MM.1S (cell line): ENCODE measurements around the gene TOR1AIP2.

Source experiments
- DNase-seq: peaks from one replicate; pipeline ENCODE4 v3.0.0-alpha.2; 2015
- H2AFZ ChIP-seq: fragments of 300-600 bp; sonication (generic); 2 replicates; pipeline ENCODE4 v1.6.0; 2016; ENCODE audit warnings: antibody characterized with exemption, low read length
- H3F3A ChIP-seq: fragments of 300-600 bp; sonication (generic); 2 replicates; pipeline ENCODE4 v1.6.1; 2016; ENCODE audit warnings: mild to moderate bottlenecking, antibody characterized with exemption, low read length, moderate library complexity, mixed read lengths; ENCODE audit not compliant: insufficient read depth
- H3K27ac ChIP-seq: fragments of 300-600 bp; sonication (generic); 2 replicates; pipeline ENCODE4 v1.5.1; 2016; ENCODE audit warnings: mild to moderate bottlenecking, low read length
- H3K27me3 ChIP-seq: fragments of 300-600 bp; sonication (generic); replicated peaks from 2 replicates; pipeline ENCODE4 v1.6.0; 2016; ENCODE audit warnings: low read length; ENCODE audit not compliant: insufficient read depth
- H3K36me3 ChIP-seq: fragments of 300-600 bp; sonication (generic); replicated peaks from 2 replicates; pipeline ENCODE4 v1.6.1; 2016; ENCODE audit warnings: mild to moderate bottlenecking, low read length, mixed read lengths; ENCODE audit not compliant: insufficient read depth
- H3K4me1 ChIP-seq: fragments of 300-600 bp; sonication (generic); 2 replicates; pipeline ENCODE4 v1.6.1; 2016; ENCODE audit warnings: low read length, mixed read lengths
- H3K4me2 ChIP-seq: fragments of 300-600 bp; sonication (generic); 2 replicates; pipeline ENCODE4 v1.6.0; 2016; ENCODE audit warnings: low read depth, low read length
- H3K4me3 ChIP-seq: fragments of 300-600 bp; sonication (generic); 2 replicates; pipeline ENCODE4 v1.5.1; 2016; ENCODE audit warnings: low read length, mixed read lengths
- H3K79me2 ChIP-seq: fragments of 300-600 bp; sonication (generic); 2 replicates; pipeline ENCODE4 v1.6.1; 2016; ENCODE audit warnings: mixed run types, low read length, mixed read lengths
- H3K9ac ChIP-seq: fragments of 300-600 bp; sonication (generic); 2 replicates; pipeline ENCODE4 v1.6.1; 2016; ENCODE audit warnings: low read length, mixed read lengths
- H3K9me2 ChIP-seq: fragments of 300-600 bp; sonication (generic); replicated peaks from 2 replicates; pipeline ENCODE4 v1.6.1; 2016; ENCODE audit warnings: mild to moderate bottlenecking, low read length, mixed read lengths; ENCODE audit not compliant: insufficient read depth
- H3K9me3 ChIP-seq: fragments of 300-600 bp; sonication (generic); replicated peaks from 2 replicates; pipeline ENCODE4 v1.6.1; 2016; ENCODE audit warnings: mild to moderate bottlenecking, low read length, mixed read lengths; ENCODE audit not compliant: insufficient read depth
- H4K20me1 ChIP-seq: fragments of 300-600 bp; sonication (generic); 2 replicates; pipeline ENCODE4 v1.6.1; 2016; ENCODE audit warnings: mild to moderate bottlenecking, low read length, moderate library complexity, mixed read lengths; ENCODE audit not compliant: insufficient read depth
- CTCF ChIP-seq: fragments of 300-600 bp; sonication (generic); IDR thresholded peaks from 2 replicates; pipeline ENCODE4 v1.5.1; 2016; ENCODE audit warnings: antibody characterized with exemption, low read length, mixed read lengths
- EZH2 ChIP-seq: fragments of 300-600 bp; sonication (generic); optimal IDR thresholded peaks from 2 replicates; pipeline ENCODE3; 2017; ENCODE audit warnings: low read depth, mild to moderate bottlenecking, antibody characterized with exemption, low read length, mixed read lengths
- EZH2phosphoT487 ChIP-seq: fragments of 300-600 bp; sonication (generic); IDR thresholded peaks from 2 replicates; pipeline ENCODE4 v1.6.1; 2018; ENCODE audit warnings: antibody characterized with exemption, low read length

Gene TOR1AIP2

GRCh38 chr1:179866616-179867015 lies 11.0 kb downstream of the TOR1AIP2 start:
- Histone ChIP-seq H3K79me2 (peaks cover 42% of the 10 kb centered on the region), H4K20me1 (no peaks in the 10 kb centered on the region; the same call in 1 of the 2 replicates)

GRCh38 chr1:179865377-179865776 lies 12.2 kb downstream of the TOR1AIP2 start:
- DNase-seq: no peak
- no peaks in the 10 kb centered on the region for H3K9me2 ChIP-seq
- H3K27ac ChIP-seq: no peak overlapping the region
- no peaks in the 10 kb centered on the region for H3K9me3 ChIP-seq
- no peak overlapping the region for H3K4me2 ChIP-seq
- H3K79me2 ChIP-seq: peaks cover 29% of the 10 kb centered on the region
- H3K27me3 ChIP-seq: no peaks in the 10 kb centered on the region
- no peak overlapping the region for H2AFZ ChIP-seq
- TF ChIP-seq EZH2: no peak
- TF ChIP-seq EZH2phosphoT487: no peak
- no peak for TF ChIP-seq CTCF
- no peaks in the 10 kb centered on the region for H3K4me1 ChIP-seq
- 0 out of 2 replicates have a peak, but pooled peaks cover 3% of the 10 kb centered on the region for H3F3A ChIP-seq
- H3K9ac ChIP-seq: no peak overlapping the region
- H4K20me1 ChIP-seq: no peaks in the 10 kb centered on the region; the same call in 1 of the 2 replicates
- H3K36me3 ChIP-seq: peaks cover 10% of the 10 kb centered on the region; the same call in 1 of the 2 replicates
- no peak overlapping the region for H3K4me3 ChIP-seq

More at GRCh38 chr1:179866616-179867015, 11.0 kb downstream of the TOR1AIP2 start:
- no peaks in the 10 kb centered on the region for H3K27me3 ChIP-seq
- H3K4me3 ChIP-seq: no peak overlapping the region
- no peak overlapping the region for H2AFZ ChIP-seq
- H3K4me1 ChIP-seq: no peaks in the 10 kb centered on the region
- H3K9me2 ChIP-seq: no peaks in the 10 kb centered on the region
- no peak for TF ChIP-seq EZH2
- TF ChIP-seq EZH2phosphoT487: no peak
- no peak for TF ChIP-seq CTCF
- H3K36me3 ChIP-seq: peaks cover 17% of the 10 kb centered on the region; the same call in 1 of the 2 replicates
- 0 out of 2 replicates have a peak, but pooled peaks cover 3% of the 10 kb centered on the region for H3F3A ChIP-seq
- H3K9me3 ChIP-seq: no peaks in the 10 kb centered on the region
- DNase-seq: no peak
- no peak overlapping the region for H3K27ac ChIP-seq
- H3K9ac ChIP-seq: no peak overlapping the region
- H3K4me2 ChIP-seq: no peak overlapping the region

- Histone ChIP-seq H3K4me3 (no peak overlapping the region), H3K27ac (no peak overlapping the region), H3K9ac (no peak overlapping the region), H2AFZ (no peak overlapping the region), H3K27me3 (no peaks in the 10 kb centered on the region), H4K20me1 (no peaks in the 10 kb centered on the region), H3K9me2 (no peaks in the 10 kb centered on the region), H3K4me1 (no peaks in the 10 kb centered on the region), H3K79me2 (no peaks in the 10 kb centered on the region), H3K36me3 (peaks cover 5% of the 10 kb centered on the region; the same call in 1 of the 2 replicates), H3F3A (no peaks in the 10 kb centered on the region), H3K4me2 (no peak overlapping the region), H3K9me3 (no peaks in the 10 kb centered on the region)
- DNase-seq: no peak
- TF ChIP-seq CTCF (no peak), EZH2phosphoT487 (no peak), EZH2 (no peak)
Observed at GRCh38 chr1:179860652-179861051, 17.0 kb downstream of the TOR1AIP2 start.
